Common myeloid progenitor, CD34-positive (primary cell): Measurements from ENCODE around the gene RFTN2.

Experiments used
- CTCF ChIA-PET: fragments of 350-600 bp; sonication (Branson Sonifier 250); formaldehyde crosslinking; loops from one replicate; lab custom pipeline; 2021; ENCODE audit warnings: antibody characterized with exemption; lab: Charles Lee
- POLR2A ChIA-PET: fragments of 350-600 bp; sonication (Branson Sonifier 250); formaldehyde crosslinking; loops from one replicate; lab custom pipeline; 2021; ENCODE audit warnings: antibody characterized with exemption; lab: Charles Lee
- DNase-seq, 3 donors: peaks; one replicate each; pipeline versions ENCODE4 v3.0.0 to v3.0.0-alpha.2; 2013
- H3K27ac ChIP-seq, 2 experiments: 1 replicate in 1 of 2; 2 replicates in 1 of 2; pipeline ENCODE4 v1.7.0; 2013; ENCODE audit warnings: inconsistent platforms in 2 of 2, low read length in 2 of 2, mild to moderate bottlenecking in 2 of 2, low read depth in 1 of 2, moderate library complexity in 1 of 2; ENCODE audit not compliant: severe bottlenecking in 2 of 2, insufficient read depth in 1 of 2, poor library complexity in 1 of 2
- H3K27me3 ChIP-seq, 5 experiments: replicated peaks in 2 of 5; 1 replicate in 3 of 5; 2 replicates in 2 of 5; pipeline versions ENCODE4 v1.6.1 to v1.7.0; 2013; ENCODE audit warnings: low read length in 4 of 5, mild to moderate bottlenecking in 2 of 5, moderate library complexity in 2 of 5, inconsistent platforms in 1 of 5; ENCODE audit not compliant: insufficient read depth in 5 of 5, control insufficient read depth in 4 of 5
- H3K36me3 ChIP-seq, 4 experiments: 1 replicate in 2 of 4; 2 replicates in 2 of 4; pipeline versions ENCODE4 v1.6.1 to v1.7.0; 2013; ENCODE audit warnings: low read length in 3 of 4, control low read depth in 1 of 4, mild to moderate bottlenecking in 1 of 4; ENCODE audit not compliant: control insufficient read depth in 4 of 4, insufficient read depth in 4 of 4
- H3K4me1 ChIP-seq, 4 experiments: 1 replicate in 3 of 4; 2 replicates in 1 of 4; pipeline versions ENCODE4 v1.6.1 to v1.7.1; 2013; ENCODE audit warnings: low read length in 3 of 4, mild to moderate bottlenecking in 3 of 4, control low read depth in 1 of 4, inconsistent platforms in 1 of 4, moderate library complexity in 1 of 4; ENCODE audit not compliant: control insufficient read depth in 4 of 4, insufficient read depth in 4 of 4; ENCODE audit errors: control extremely low read depth in 1 of 4
- H3K4me3 ChIP-seq, 7 experiments: 1 replicate in 4 of 7; 2 replicates in 3 of 7; pipeline versions ENCODE4 v1.5.1 to v1.7.0; 2013; ENCODE audit warnings: mild to moderate bottlenecking in 7 of 7, low read length in 6 of 7, moderate library complexity in 6 of 7, inconsistent platforms in 2 of 7, low read depth in 2 of 7, control low read depth in 1 of 7; ENCODE audit not compliant: insufficient read depth in 4 of 7, control insufficient read depth in 1 of 7; ENCODE audit errors: extremely low read depth in 1 of 7
- H3K9me3 ChIP-seq, 5 experiments: 1 replicate in 4 of 5; 2 replicates in 1 of 5; pipeline versions ENCODE4 v1.6.1 to v1.7.1; 2013; ENCODE audit warnings: low read length in 4 of 5, mild to moderate bottlenecking in 2 of 5, inconsistent platforms in 1 of 5, low read depth in 1 of 5, moderate library complexity in 1 of 5; ENCODE audit not compliant: control insufficient read depth in 4 of 5, insufficient read depth in 2 of 5; ENCODE audit errors: control extremely low read depth in 1 of 5
- WGBS: methylation state at CpG from one replicate; pipeline ENCODE4 v1.1.5; 2013; ENCODE audit not compliant: insufficient coverage; 5-methylcytosine and 5-hydroxymethylcytosine counted together

Gene RFTN2

GRCh38 chr2:197576631-197577030 is 98.8 kb downstream of the RFTN2 start:
- Histone ChIP-seq H3K36me3 (peaks cover 0 to 5% (median 0%) of the 10 kb centered on the region in 4 experiments), H3K27ac (no peak overlapping the region), H3K9me3 (peaks cover 0 to 10% (median 4%) of the 10 kb centered on the region in 5 experiments), H3K4me3 (no peak overlapping the region), H3K27me3 (no peaks in the 10 kb centered on the region), H3K4me1 (no peaks in the 10 kb centered on the region)
- ChIA-PET POLR2A (no interaction called here), CTCF (interaction anchor here (1.6 kb wide), 1 partner anchor 10 kb away, joined by 3 read pairs; no protein-coding TSS in a partner anchor)
- WGBS, result 100% methylated on average over 2 of the region's 3 CpGs
- DNase-seq, result no peak

DNA sequence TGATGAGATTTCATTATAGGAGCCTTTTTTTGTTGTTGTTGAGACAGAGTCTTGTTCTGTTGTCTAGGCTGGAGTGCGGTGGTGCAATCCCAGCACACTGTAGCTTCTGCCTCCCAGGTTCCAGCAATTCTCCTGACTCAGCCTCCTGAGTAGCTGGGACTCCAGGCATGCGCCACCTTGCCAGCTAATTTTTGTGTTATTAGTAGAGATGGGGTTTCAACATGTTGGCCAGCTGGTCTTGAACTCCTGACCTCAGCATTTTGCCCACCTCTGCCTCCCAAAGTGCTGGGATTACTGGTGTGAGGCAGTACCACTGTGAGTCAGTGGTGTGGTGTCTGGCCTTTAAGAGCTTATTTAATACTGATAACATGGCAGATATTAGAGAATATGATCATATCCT is 99.4 kb downstream of the RFTN2 start:
- H3K4me1 ChIP-seq, result no peaks in the 10 kb centered on the region
- H3K9me3 ChIP-seq, result peaks cover 0 to 10% (median 4%) of the 10 kb centered on the region in 5 experiments
- CTCF ChIA-PET, result interaction anchor here (0.7 to 1.6 kb wide), 2 partner anchors 9 kb away, joined by 3 read pairs; no protein-coding TSS in a partner anchor
- POLR2A ChIA-PET, result no interaction called here
- H3K27ac ChIP-seq, result no peak overlapping the region
- H3K27me3 ChIP-seq, result no peaks in the 10 kb centered on the region
- 100% methylated on average over 1 of the region's 2 CpGs for WGBS
- no peak overlapping the region for H3K4me3 ChIP-seq
- DNase-seq, result no peak
- peaks cover 0 to 5% (median 0%) of the 10 kb centered on the region in 4 experiments for H3K36me3 ChIP-seq

DNA sequence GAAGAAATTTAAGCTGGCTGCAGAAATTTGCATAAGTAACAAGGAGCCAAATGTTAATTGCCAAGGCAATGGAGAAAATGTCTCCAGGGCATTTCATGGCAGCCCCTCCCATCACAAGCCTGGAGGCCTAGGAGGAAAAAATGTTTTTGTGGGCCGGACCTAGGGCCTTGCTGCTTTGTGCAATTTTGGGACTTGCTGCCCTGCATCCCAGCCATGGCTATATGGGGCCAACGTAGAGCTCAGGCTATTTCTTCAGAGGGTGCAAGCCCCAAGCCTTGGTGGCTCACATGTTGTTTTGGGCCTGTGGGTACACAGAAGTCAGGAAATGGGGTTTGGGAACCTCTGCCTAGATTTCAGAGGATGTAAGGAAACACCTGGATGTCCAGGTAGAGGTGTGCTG is 101.8 kb downstream of the RFTN2 start:
- Histone ChIP-seq H3K9me3 (peaks cover 0 to 10% (median 4%) of the 10 kb centered on the region in 5 experiments), H3K27ac (no peak overlapping the region), H3K4me3 (no peak overlapping the region), H3K27me3 (no peaks in the 10 kb centered on the region), H3K4me1 (no peaks in the 10 kb centered on the region), H3K36me3 (peaks cover 0 to 5% (median 0%) of the 10 kb centered on the region in 4 experiments)
- POLR2A ChIA-PET, result no interaction called here
- no peak for DNase-seq
- 100% methylated on average over 2 of the region's 2 CpGs for WGBS
- CTCF ChIA-PET, result no interaction called here

GRCh38 chr2:197571627-197572271 is 103.6 kb downstream of the RFTN2 start:
- Histone ChIP-seq H3K27me3 (no peaks in the 10 kb centered on the region), H3K4me3 (no peak overlapping the region), H3K36me3 (peaks cover 0 to 5% (median 0%) of the 10 kb centered on the region in 4 experiments), H3K9me3 (peaks cover 0 to 10% (median 4%) of the 10 kb centered on the region in 5 experiments), H3K27ac (no peak overlapping the region), H3K4me1 (no peaks in the 10 kb centered on the region)
- ChIA-PET CTCF (no interaction called here), POLR2A (no interaction called here)
- 98% methylated on average over 5 of the region's 10 CpGs for WGBS
- DNase-seq, result no peak

DNA sequence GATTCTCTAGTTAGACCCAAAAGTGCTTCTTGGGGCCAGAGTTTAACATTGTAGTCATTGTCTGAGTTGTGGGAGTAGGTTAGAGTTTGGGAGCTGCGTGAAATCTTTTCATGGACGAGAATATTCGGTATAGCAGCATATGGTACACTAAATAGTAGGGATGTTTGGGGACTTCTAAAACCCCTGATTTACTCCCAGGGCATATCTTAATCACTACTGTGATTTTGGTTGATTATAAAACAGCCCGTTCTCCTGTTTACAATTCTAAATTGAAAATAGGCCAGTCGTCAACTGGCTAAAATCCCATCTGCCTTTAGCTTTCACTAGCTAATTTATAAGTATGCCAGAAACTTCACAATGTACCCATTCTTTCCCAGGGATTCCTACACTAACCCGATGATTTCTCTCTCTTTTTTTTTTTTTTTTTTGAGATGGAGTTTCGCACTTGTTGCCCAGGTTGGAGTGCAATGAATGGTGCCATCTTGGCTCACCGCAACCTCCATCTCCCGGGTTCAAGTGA is 115.2 kb downstream of the RFTN2 start:
- no peaks in the 10 kb centered on the region for H3K4me1 ChIP-seq
- DNase-seq, result no peak
- ChIA-PET POLR2A (no interaction called here), CTCF (interaction anchor here (0.6 kb wide), 1 partner anchor 17 kb away, joined by 3 read pairs; no protein-coding TSS in a partner anchor)
- peaks cover 2 to 8% (median 7%) of the 10 kb centered on the region in 4 experiments for H3K36me3 ChIP-seq
- no peaks in the 10 kb centered on the region for H3K9me3 ChIP-seq
- no peaks in the 10 kb centered on the region for H3K27me3 ChIP-seq
- no peak overlapping the region for H3K27ac ChIP-seq
- H3K4me3 ChIP-seq, result no peak overlapping the region
- 98% methylated on average over 7 of the region's 9 CpGs for WGBS

DNA sequence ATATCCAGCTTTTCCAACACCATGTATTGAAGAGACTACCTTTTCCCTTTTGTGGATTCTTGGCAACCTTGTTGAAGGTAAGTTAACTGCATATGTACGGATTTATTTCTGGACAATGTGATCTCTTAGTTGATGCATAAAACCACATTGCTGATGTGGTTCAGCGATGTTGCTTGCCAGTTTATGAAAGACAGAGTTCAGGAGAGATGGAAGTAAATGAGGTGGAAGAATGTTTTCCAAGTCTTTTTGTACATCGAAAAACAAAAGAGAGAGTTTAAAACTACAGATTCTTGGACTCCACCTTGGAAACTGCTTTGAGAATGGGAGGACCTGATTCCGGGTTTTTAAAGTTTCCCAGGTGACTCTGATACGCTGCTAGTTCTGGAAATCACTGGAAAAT is 115.7 kb downstream of the RFTN2 start:
- 90% methylated on average over 2 of the region's 5 CpGs for WGBS
- Histone ChIP-seq H3K4me1 (no peaks in the 10 kb centered on the region), H3K36me3 (peaks cover 2 to 11% (median 7%) of the 10 kb centered on the region in 4 experiments), H3K27me3 (no peaks in the 10 kb centered on the region), H3K4me3 (no peak overlapping the region), H3K27ac (no peak overlapping the region), H3K9me3 (no peaks in the 10 kb centered on the region)
- CTCF ChIA-PET, result interaction anchor here (0.6 kb wide), 1 partner anchor 17 kb away, joined by 3 read pairs; no protein-coding TSS in a partner anchor
- POLR2A ChIA-PET, result no interaction called here
- DNase-seq, result no peak

- H3K36me3 ChIP-seq, result peaks cover 4 to 23% (median 12%) of the 10 kb centered on the region in 4 experiments
- H3K4me1 ChIP-seq, result no peaks in the 10 kb centered on the region
- ChIA-PET POLR2A (no interaction called here), CTCF (no interaction called here)
- H3K4me3 ChIP-seq, result no peak overlapping the region
- WGBS, result 100% methylated on average over 1 of the region's 3 CpGs
- no peaks in the 10 kb centered on the region for H3K27me3 ChIP-seq
- no peaks in the 10 kb centered on the region for H3K9me3 ChIP-seq
- no peak for DNase-seq
- no peak overlapping the region for H3K27ac ChIP-seq
Observed at GRCh38 chr2:197558393-197558792, 117.0 kb downstream of the RFTN2 start.
